ENCODE data around the gene MGAT5. TPM values are rescaled to one million over a fixed set of nuclear protein-coding genes. Genes with fewer than 3 reads are reported as not detected.

MGAT5 gene
- total RNA-seq, 4 donors from 2014 or later = 28.3 to 52.3 (median 40.4) TPM

GRCh38 chr2:134499307-134499926 is 245.5 kb downstream of the MGAT5 start:
- no peak for TF ChIP-seq CTCF (IDR thresholded peaks at IDR 0.05)
- DNase-seq (ENCODE audit: low spot score) = no peak
- ATAC-seq (ENCODE audit: low FRiP score) = no peak

DNA sequence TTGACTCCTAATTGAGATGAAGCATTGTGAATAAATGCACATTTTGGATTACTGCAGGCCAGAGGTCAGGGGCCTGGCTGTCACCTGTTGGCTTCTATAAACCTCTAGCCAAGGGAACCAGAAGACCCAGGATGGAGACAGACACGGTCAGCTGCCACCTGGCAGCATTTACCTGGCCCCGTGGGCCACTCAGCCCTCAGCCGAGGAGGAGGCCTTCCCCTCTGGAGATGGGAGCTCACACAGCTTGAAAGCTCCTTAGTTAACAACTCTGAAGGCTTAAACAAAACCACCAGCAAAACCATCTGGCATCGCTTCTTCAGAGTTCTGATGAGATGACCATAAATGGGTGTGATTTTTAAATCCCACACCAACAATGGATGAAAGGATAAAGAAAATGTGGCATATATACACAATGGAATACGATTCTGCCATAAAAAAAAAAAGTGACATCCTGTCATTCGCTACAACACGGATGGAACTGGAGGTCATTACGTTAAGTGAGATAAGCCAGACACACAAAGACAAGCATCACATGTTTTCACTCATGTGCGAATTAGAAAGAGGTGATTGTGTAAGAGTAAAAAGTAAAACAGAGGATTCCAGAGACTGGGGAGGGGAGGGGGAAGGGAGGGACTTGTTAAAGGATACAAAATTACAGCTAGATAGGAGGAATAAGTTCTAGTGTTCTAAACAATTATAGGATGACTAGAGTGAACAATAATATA is 246.5 kb downstream of the MGAT5 start:
- ATAC-seq (ENCODE audit: low FRiP score) (no peak), DNase-seq (ENCODE audit: low spot score) (no peak)
- TF ChIP-seq CTCF (IDR thresholded peaks at IDR 0.05) = no peak

- TF ChIP-seq CTCF (IDR thresholded peaks at IDR 0.05) = no peak
- DNase-seq (ENCODE audit: low spot score) (no peak), ATAC-seq (ENCODE audit: low FRiP score) (no peak)
Measured at GRCh38 chr2:134501476-134502091, 247.7 kb downstream of the MGAT5 start.

DNA sequence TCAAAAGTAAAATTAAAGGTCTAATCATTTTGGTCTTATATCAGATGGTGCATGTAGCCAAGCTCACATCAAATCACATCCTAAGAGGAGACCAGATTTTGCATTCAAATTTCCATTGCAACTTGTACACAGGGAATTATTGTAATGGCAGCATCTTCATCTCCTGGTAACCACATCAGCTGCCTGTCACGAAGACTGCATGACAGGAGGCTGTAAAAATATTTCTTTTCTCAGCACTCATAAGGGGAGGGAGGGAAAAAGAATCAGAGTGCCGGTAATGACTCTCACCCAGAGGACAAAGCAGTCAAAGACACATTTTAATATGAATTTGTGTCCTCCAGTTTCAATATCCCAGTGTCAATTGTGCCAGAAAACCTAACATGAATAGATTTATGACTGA is 248.2 kb downstream of the MGAT5 start:
- DNase-seq (ENCODE audit: low spot score) (no peak), ATAC-seq (ENCODE audit: low FRiP score) (no peak)
- TF ChIP-seq CTCF (IDR thresholded peaks at IDR 0.05) = no peak

Small RNAs within 50 kb of the gene (small RNA-seq; reads per million reads assigned to genes)
- not detected for gene RNA5SP104
